GM12872 (cell line): ENCODE measurements around the gene PGBD2.

Source experiments
- TF ChIP-seq, protein P1 (sequence below): IDR thresholded peaks from 3 replicates; pipeline ENCODE4 v1.5.1; 2011; ENCODE audit warnings: low read depth, mild to moderate bottlenecking, low read length, moderate library complexity; ENCODE audit not compliant: insufficient read depth

PGBD2 gene

DNA sequence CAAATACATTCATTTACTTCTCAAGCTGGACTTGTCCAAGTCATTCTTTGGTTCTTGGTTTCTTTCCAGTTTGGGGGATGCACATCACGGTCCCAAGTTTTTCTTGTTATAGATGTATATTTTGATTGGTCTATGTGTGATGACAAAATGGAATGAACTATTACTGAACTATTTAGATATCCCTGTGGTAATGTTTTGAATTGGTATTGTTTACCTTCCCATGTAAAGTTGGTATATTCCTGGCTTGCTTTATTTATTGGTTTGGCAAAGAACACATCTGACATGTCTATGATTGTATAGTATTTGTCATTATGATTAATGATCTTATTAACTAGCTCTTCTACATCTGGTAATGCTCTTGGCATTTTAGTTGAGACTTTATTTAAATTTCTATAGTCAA, 24.8 kb upstream of the PGBD2 start:
- TF ChIP-seq, protein P1, sequence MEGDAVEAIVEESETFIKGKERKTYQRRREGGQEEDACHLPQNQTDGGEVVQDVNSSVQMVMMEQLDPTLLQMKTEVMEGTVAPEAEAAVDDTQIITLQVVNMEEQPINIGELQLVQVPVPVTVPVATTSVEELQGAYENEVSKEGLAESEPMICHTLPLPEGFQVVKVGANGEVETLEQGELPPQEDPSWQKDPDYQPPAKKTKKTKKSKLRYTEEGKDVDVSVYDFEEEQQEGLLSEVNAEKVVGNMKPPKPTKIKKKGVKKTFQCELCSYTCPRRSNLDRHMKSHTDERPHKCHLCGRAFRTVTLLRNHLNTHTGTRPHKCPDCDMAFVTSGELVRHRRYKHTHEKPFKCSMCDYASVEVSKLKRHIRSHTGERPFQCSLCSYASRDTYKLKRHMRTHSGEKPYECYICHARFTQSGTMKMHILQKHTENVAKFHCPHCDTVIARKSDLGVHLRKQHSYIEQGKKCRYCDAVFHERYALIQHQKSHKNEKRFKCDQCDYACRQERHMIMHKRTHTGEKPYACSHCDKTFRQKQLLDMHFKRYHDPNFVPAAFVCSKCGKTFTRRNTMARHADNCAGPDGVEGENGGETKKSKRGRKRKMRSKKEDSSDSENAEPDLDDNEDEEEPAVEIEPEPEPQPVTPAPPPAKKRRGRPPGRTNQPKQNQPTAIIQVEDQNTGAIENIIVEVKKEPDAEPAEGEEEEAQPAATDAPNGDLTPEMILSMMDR: no peak

DNA sequence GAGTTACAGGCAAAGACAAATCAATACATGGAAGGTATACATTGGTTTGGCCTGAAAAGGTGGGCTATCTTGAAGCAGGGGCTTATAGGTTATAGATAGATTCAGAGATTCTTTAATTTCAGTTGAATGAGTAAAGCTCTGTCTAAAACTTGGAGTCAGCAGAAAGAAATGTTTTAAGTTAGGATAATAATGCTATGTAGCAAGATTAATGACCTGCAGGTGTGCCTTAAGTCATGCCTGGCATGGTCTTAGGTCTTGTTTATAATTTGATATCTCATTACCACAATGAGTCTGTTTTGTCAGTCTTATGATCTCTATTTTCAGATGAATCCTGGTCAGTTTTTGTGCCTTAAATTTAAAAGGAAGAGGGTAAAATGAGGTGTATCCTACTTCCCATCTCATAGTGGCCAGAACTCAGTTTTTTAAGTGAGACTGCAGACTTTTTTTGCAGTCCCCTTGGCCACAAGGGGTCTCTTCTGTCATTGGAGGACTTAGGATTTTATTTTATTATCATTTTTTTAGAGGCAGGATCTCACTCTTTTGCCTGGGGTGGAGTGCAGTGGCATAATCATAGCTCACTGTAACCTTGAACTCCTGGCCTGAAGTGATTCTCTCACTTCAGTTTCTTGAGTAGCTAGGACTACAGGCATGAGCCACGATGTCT, 21.3 kb upstream of the PGBD2 start:
- TF ChIP-seq, protein P1: no peak

GRCh38 chr1:248885646-248886045, 20.4 kb upstream of the PGBD2 start:
- TF ChIP-seq, protein P1: no peak

GRCh38 chr1:248886237-248886895, 19.7 kb upstream of the PGBD2 start:
- TF ChIP-seq, protein P1: no peak

DNA sequence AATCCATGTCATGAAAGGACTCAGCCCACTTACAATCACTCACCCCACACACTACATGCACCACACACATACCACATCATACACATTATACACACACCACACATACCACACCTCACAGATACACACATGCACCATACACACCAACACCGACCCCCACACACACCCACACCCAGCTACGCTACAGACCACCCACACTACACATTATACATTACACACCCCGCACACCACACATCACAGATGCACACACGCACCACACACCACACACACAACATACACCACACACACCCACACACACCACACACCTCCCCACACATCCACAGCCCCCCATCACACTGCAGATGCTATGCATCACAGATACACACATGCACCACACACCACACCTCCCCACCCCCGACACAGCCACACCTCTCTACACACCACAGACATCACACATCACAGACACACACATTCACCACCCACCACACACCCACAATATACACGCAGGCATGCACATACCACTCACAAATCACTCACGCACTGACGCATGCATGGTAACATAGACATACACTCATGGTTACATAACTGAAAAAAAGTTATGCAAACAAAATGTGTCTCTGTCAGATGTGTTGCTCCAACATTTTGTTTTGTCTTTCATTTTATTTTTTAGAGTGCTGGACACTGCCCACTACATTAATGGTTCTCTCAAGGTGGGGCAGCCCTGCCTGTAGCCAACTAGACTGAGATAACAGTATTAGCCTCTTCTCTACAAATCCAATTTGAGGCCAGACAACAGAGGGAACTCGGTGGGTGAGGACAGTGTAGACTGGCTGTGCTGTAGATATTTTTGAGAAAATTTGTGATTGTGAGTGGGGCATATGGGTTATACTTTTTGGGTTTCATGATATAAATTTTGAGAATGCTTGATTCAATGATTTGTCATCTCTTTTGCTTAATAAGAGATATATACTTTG, 15.2 kb upstream of the PGBD2 start:
- TF ChIP-seq, protein P1: no peak

- TF ChIP-seq, protein P1: no peak
These were observed 14.3 kb upstream of the PGBD2 start for GRCh38 chr1:248891758-248892157.

DNA sequence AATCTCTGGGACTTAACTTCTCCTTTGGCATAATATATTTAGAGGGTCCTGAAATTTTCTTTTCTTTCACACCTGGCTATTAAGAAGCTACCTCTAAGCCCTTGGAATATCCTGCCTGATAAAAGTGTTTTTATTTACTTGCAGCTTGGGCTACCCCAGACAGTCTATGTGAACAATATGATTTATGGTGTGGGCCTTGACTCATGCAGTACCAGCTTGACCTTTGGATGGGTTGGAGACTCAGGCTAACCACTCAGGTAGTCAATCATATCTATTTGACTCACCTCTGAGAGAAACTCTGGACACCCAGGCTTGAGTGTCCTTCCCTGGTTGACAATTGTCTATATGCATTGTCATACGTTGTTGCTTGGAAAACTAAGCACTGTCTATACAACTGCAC, 13.4 kb upstream of the PGBD2 start:
- TF ChIP-seq, protein P1: no peak
